ENCODE results near the gene ZER1.
"Not testable (repeated sequence)": the region's sequence is repeated elsewhere in the genome, so short reads cannot be mapped to it uniquely, and the experiment has no call there.

Gene ZER1

GRCh38 chr9:128788445-128788844 is 16.7 kb upstream of the ZER1 start:
- no peak for DNase-seq (ENCODE audit: low read depth in 1 of 2, low spot score in 1 of 2)

GRCh38 chr9:128787659-128788058 is 15.9 kb upstream of the ZER1 start:
- no peak for DNase-seq (ENCODE audit: low read depth in 1 of 2, low spot score in 1 of 2)

- DNase-seq (ENCODE audit: low read depth in 1 of 2, low spot score in 1 of 2): peak; percentile 82 to 84
Observed at GRCh38 chr9:128786681-128787601, 15.2 kb upstream of the ZER1 start, which contains the start of gene TBC1D13. Gene TBC1D13 (plus strand): TSS chr9:128787253. CDS start chr9:128787354, 101 bp downstream.

- DNase-seq (ENCODE audit: low read depth in 1 of 2, low spot score in 1 of 2): no peak
Observed at GRCh38 chr9:128785427-128785826, 13.7 kb upstream of the ZER1 start.

- no peak for DNase-seq (ENCODE audit: low read depth in 1 of 2, low spot score in 1 of 2)
Observed at GRCh38 chr9:128782669-128783068, 10.9 kb upstream of the ZER1 start.

GRCh38 chr9:128781187-128782070 is 9.7 kb upstream of the ZER1 start:
- no peak for DNase-seq (ENCODE audit: low read depth in 1 of 2, low spot score in 1 of 2)

GRCh38 chr9:128780093-128780492 is 8.4 kb upstream of the ZER1 start:
- not testable (repeated sequence) for DNase-seq (ENCODE audit: low read depth in 1 of 2, low spot score in 1 of 2)

GRCh38 chr9:128774804-128775203 is 3.1 kb upstream of the ZER1 start:
- no peak for DNase-seq (ENCODE audit: low read depth in 1 of 2, low spot score in 1 of 2)

- DNase-seq (ENCODE audit: low read depth in 1 of 2, low spot score in 1 of 2): no peak
Observed at GRCh38 chr9:128773049-128773448, 1.3 kb upstream of the ZER1 start.

- DNase-seq (ENCODE audit: low read depth in 1 of 2, low spot score in 1 of 2): no peak
Observed at GRCh38 chr9:128771094-128771721, 519 bp downstream of the ZER1 start.

GRCh38 chr9:128770286-128771030 is 1.3 kb downstream of the ZER1 start:
- no peak for DNase-seq (ENCODE audit: low read depth in 1 of 2, low spot score in 1 of 2)

GRCh38 chr9:128768606-128769005 is 3.1 kb downstream of the ZER1 start:
- no peak for DNase-seq (ENCODE audit: low read depth in 1 of 2, low spot score in 1 of 2)

- no peak for DNase-seq (ENCODE audit: low read depth in 1 of 2, low spot score in 1 of 2)
Observed at GRCh38 chr9:128765499-128765898, 6.2 kb downstream of the ZER1 start.

- no peak for DNase-seq (ENCODE audit: low read depth in 1 of 2, low spot score in 1 of 2)
Observed at GRCh38 chr9:128764361-128764760, 7.4 kb downstream of the ZER1 start.

GRCh38 chr9:128762671-128763449 is 8.9 kb downstream of the ZER1 start:
- DNase-seq (ENCODE audit: low read depth in 1 of 2, low spot score in 1 of 2): no peak

- no peak for DNase-seq (ENCODE audit: low read depth in 1 of 2, low spot score in 1 of 2)
Observed at GRCh38 chr9:128757602-128758001, 14.1 kb downstream of the ZER1 start.

- DNase-seq (ENCODE audit: low read depth in 1 of 2, low spot score in 1 of 2): no peak
Observed at GRCh38 chr9:128753627-128754026, 18.1 kb downstream of the ZER1 start.

- DNase-seq (ENCODE audit: low read depth in 1 of 2, low spot score in 1 of 2): no peak
Observed at GRCh38 chr9:128750926-128751595, 20.7 kb downstream of the ZER1 start.

- no peak for DNase-seq (ENCODE audit: low read depth in 1 of 2, low spot score in 1 of 2)
Observed at GRCh38 chr9:128747241-128747640, 24.5 kb downstream of the ZER1 start.

Data from stimulated activated CD4-positive, alpha-beta T cell treated with anti-CD3 and anti-CD28 coated beads, Interleukin-15, amount 100 ng/mL, for 1 hour (primary cell).